Measurements from ENCODE around the gene FGFR2.

FGFR2 gene

GRCh38 chr10:121598263-121599249 is at the start of gene FGFR2:
Gene FGFR2, minus strand, starts transcription at chr10:121598444. Its CDS starts 4,627 bp downstream, at chr10:121593817.
- DNase-seq: no peak

- DNase-seq: no peak
These were observed 49.2 kb upstream of the FGFR2 start for GRCh38 chr10:121647401-121647800.

- DNase-seq: no peak
These were observed 47.5 kb upstream of the FGFR2 start for GRCh38 chr10:121645696-121646095.

- DNase-seq: no peak
These were observed 46.3 kb upstream of the FGFR2 start for GRCh38 chr10:121644501-121644900.

- DNase-seq: no peak
These were observed 42.0 kb upstream of the FGFR2 start for GRCh38 chr10:121640266-121640665.

- no peak for DNase-seq
These were observed 41.2 kb upstream of the FGFR2 start for GRCh38 chr10:121639416-121639815.

- DNase-seq: no peak
These were observed 39.2 kb upstream of the FGFR2 start for GRCh38 chr10:121637437-121637836.

- DNase-seq: no peak
These were observed 34.8 kb upstream of the FGFR2 start for GRCh38 chr10:121633056-121633455.

GRCh38 chr10:121631365-121632029 is 33.3 kb upstream of the FGFR2 start:
- no peak for DNase-seq

GRCh38 chr10:121628859-121629258 is 30.6 kb upstream of the FGFR2 start:
- DNase-seq: no peak

- DNase-seq: no peak
These were observed 29.8 kb upstream of the FGFR2 start for GRCh38 chr10:121627876-121628581.

- DNase-seq: no peak
These were observed 26.7 kb upstream of the FGFR2 start for GRCh38 chr10:121624836-121625486.

- no peak for DNase-seq
These were observed 20.7 kb upstream of the FGFR2 start for GRCh38 chr10:121618906-121619305.

GRCh38 chr10:121617176-121617575 is 18.9 kb upstream of the FGFR2 start:
- no peak for DNase-seq

GRCh38 chr10:121616291-121616690 is 18.0 kb upstream of the FGFR2 start:
- no peak for DNase-seq

- DNase-seq: no peak
These were observed 17.6 kb upstream of the FGFR2 start for GRCh38 chr10:121615836-121616235.

- DNase-seq: no peak
These were observed 17.2 kb upstream of the FGFR2 start for GRCh38 chr10:121615435-121615793.

GRCh38 chr10:121614613-121615434 is 16.6 kb upstream of the FGFR2 start:
- DNase-seq: no peak

GRCh38 chr10:121613456-121613855 is 15.2 kb upstream of the FGFR2 start:
- no peak for DNase-seq

- no peak for DNase-seq
These were observed 13.3 kb upstream of the FGFR2 start for GRCh38 chr10:121611393-121612159.

GRCh38 chr10:121610798-121611323 is 12.6 kb upstream of the FGFR2 start:
- no peak for DNase-seq
